GM12891 (cell line): Measurements from ENCODE around the gene BCO2.

Experiments
- PAX5 ChIP-seq: IDR thresholded peaks from 2 replicates; pipeline ENCODE4 v1.6.1; 2011; ENCODE audit warnings: low read length, moderate library complexity, mild to moderate bottlenecking; ENCODE audit not compliant: insufficient read depth, severe bottlenecking
- POLR2A ChIP-seq: IDR thresholded peaks from 2 replicates; pipeline ENCODE4 v1.6.1; 2011; ENCODE audit warnings: low read depth, low read length, control low read depth
- POLR2AphosphoS5 ChIP-seq: IDR thresholded peaks from 2 replicates; pipeline ENCODE4 v1.6.1; 2011; ENCODE audit warnings: low read depth, low read length, control low read depth
- POU2F2 ChIP-seq: IDR thresholded peaks from 2 replicates; pipeline ENCODE4 v1.6.1; 2011; ENCODE audit warnings: low read depth, mild to moderate bottlenecking, control low read depth, low read length, moderate library complexity
- SPI1 ChIP-seq: IDR thresholded peaks from 2 replicates; pipeline ENCODE4 v1.6.1; 2011; ENCODE audit warnings: low read depth, low read length, control low read depth
- TAF1 ChIP-seq: IDR thresholded peaks from 2 replicates; pipeline ENCODE4 v1.6.1; 2011; ENCODE audit warnings: low read depth, low read length, control low read depth

GRCh38 chr11:112172362-112172994 is 2.8 kb upstream of the BCO2 start:
- no peak for TF ChIP-seq POLR2A
- TF ChIP-seq SPI1: no peak
- TF ChIP-seq TAF1: no peak
- no peak for TF ChIP-seq POLR2AphosphoS5
- no peak for TF ChIP-seq POU2F2
- TF ChIP-seq PAX5: no peak
